Esophagus muscularis mucosa (tissue), 4 donors: ENCODE data around the gene CYP17A1. TPM values are rescaled to one million over a fixed set of nuclear protein-coding genes. Genes with fewer than 3 reads are reported as not detected.
"Not testable (repeated sequence)": the region's sequence is repeated elsewhere in the genome, so short reads cannot be mapped to it uniquely, and the experiment has no call there.

Experiments
- DNase-seq: peaks from one replicate; pipeline ENCODE4 v3.0.0-alpha.2; 2017; ENCODE audit errors: extremely low spot score
- H3K27ac ChIP-seq, 4 donors: fragments of 200-600 bp; sonication (generic); replicated peaks in 1 of 4; 1 replicate in 3 of 4; 2 replicates in 1 of 4; pipeline ENCODE4 v1.5.1; 2016 to 2019; ENCODE audit warnings: mild to moderate bottlenecking in 1 of 4
- H3K27me3 ChIP-seq, 4 donors: fragments of 200-600 bp; sonication (generic); one replicate each; pipeline versions ENCODE4 v1.5.1 to v1.6.0; 2016 to 2019
- H3K36me3 ChIP-seq, 4 donors: fragments of 200-600 bp; sonication (generic); one replicate each; pipeline ENCODE4 v1.5.1; 2016 to 2019
- H3K4me1 ChIP-seq, 4 donors: fragments of 200-600 bp; sonication (generic); one replicate each; pipeline ENCODE4 v1.5.1; 2016 to 2019
- H3K4me3 ChIP-seq, 4 donors: fragments of 200-600 bp; sonication (generic); 1 replicate in 2 of 4; 2 replicates in 2 of 4; pipeline ENCODE4 v1.5.1; 2016 to 2019; ENCODE audit warnings: mild to moderate bottlenecking in 4 of 4, moderate library complexity in 1 of 4
- H3K9me3 ChIP-seq, 4 donors: fragments of 200-600 bp; sonication (generic); 1 replicate in 3 of 4; 2 replicates in 1 of 4; pipeline ENCODE4 v1.5.1; 2016 to 2019
- CTCF ChIP-seq, 3 experiments: fragments of 200-600 bp in 2 of 3; fragments of 450-650 bp in 1 of 3; sonication (generic) in 2 of 3; IDR thresholded peaks; one replicate each; pipeline ENCODE4 v1.5.1; 2017 to 2019; ENCODE audit warnings: antibody characterized with exemption in 3 of 3, mild to moderate bottlenecking in 2 of 3, moderate library complexity in 1 of 3
- EP300 ChIP-seq: sonication (generic); formaldehyde crosslinking; IDR thresholded peaks from one replicate; pipeline ENCODE4 v1.6.1; 2017; ENCODE audit warnings: antibody characterized with exemption
- POLR2A ChIP-seq: fragments of 450-650 bp; IDR thresholded peaks from one replicate; pipeline ENCODE4 v1.6.1; 2017; ENCODE audit warnings: antibody characterized with exemption, moderate library complexity, mild to moderate bottlenecking, low read depth
- POLR2AphosphoS5 ChIP-seq, 2 donors: sonication (generic); formaldehyde crosslinking; IDR thresholded peaks; one replicate each; pipeline ENCODE4 v1.6.1; 2017; ENCODE audit warnings: antibody characterized with exemption in 2 of 2
- WGBS: methylation state at CpG from one replicate; pipeline ENCODE4 v1.1.5; 2018; 5-methylcytosine and 5-hydroxymethylcytosine counted together
- intact Hi-C: fragments of 100-400 bp; cut with DNase I; formaldehyde crosslinking; loops from one replicate; pipeline ENCODE4 v1.15.1; 2023
- total RNA-seq, 4 donors: library from RNA; depleted of rRNA; stranded (reverse); fragments of >200 nt; gene quantifications; one replicate each; pipeline versions ENCODE4 v1.1.0 to v1.2.1, GENCODE V29; 2016

The CYP17A1 gene
- total RNA-seq, 4 donors from 2014 or later: not detected

GRCh38 chr10:102827597-102827975, 9.6 kb downstream of the CYP17A1 start:
- no peak for TF ChIP-seq CTCF (IDR thresholded peaks at IDR 0.05)
- TF ChIP-seq POLR2A: no peak
- TF ChIP-seq EP300: no peak
- TF ChIP-seq POLR2AphosphoS5 (IDR thresholded peaks at IDR 0.05): no peak
- Histone ChIP-seq H3K4me1 (no peaks in the 10 kb centered on the region), H3K36me3 (peaks cover 0 to 6% (median 0%) of the 10 kb centered on the region in 4 donors), H3K4me3 (no peak overlapping the region), H3K9me3 (no peaks in the 10 kb centered on the region), H3K27me3 (no peaks in the 10 kb centered on the region), H3K27ac (no peak overlapping the region)
- no peak for DNase-seq
- 81% methylated on average over 5 of the region's 5 CpGs for WGBS
- intact Hi-C loops: no loop called here

- Histone ChIP-seq H3K4me3 (no peak overlapping the region), H3K27ac (no peak overlapping the region), H3K27me3 (no peaks in the 10 kb centered on the region), H3K4me1 (no peaks in the 10 kb centered on the region), H3K9me3 (no peaks in the 10 kb centered on the region), H3K36me3 (peaks cover 0 to 4% (median 2%) of the 10 kb centered on the region in 4 donors)
- intact Hi-C loops: no loop called here
- WGBS: 94% methylated on average over 9 of the region's 9 CpGs
- TF ChIP-seq POLR2AphosphoS5 (IDR thresholded peaks at IDR 0.05): no peak
- TF ChIP-seq EP300: no peak
- TF ChIP-seq POLR2A: no peak
- no peak for TF ChIP-seq CTCF (IDR thresholded peaks at IDR 0.05)
- no peak for DNase-seq
Measured at GRCh38 chr10:102826148-102826796, 10.9 kb downstream of the CYP17A1 start.

- no peaks in the 10 kb centered on the region for H3K4me1 ChIP-seq
- no peak overlapping the region for H3K4me3 ChIP-seq
- TF ChIP-seq POLR2AphosphoS5 (IDR thresholded peaks at IDR 0.05) (no peak), POLR2A (no peak), CTCF (IDR thresholded peaks at IDR 0.05) (no peak), EP300 (no peak)
- WGBS: 93% methylated on average over 4 of the region's 4 CpGs
- no peaks in the 10 kb centered on the region for H3K9me3 ChIP-seq
- no peak for DNase-seq
- peaks cover 0 to 6% (median 2%) of the 10 kb centered on the region in 4 donors for H3K36me3 ChIP-seq
- intact Hi-C loops: no loop called here
- no peaks in the 10 kb centered on the region for H3K27me3 ChIP-seq
- no peak overlapping the region for H3K27ac ChIP-seq
Measured at GRCh38 chr10:102824664-102825063, 12.5 kb downstream of the CYP17A1 start.

- TF ChIP-seq POLR2AphosphoS5 (IDR thresholded peaks at IDR 0.05) (no peak), POLR2A (no peak), CTCF (IDR thresholded peaks at IDR 0.05) (no peak)
- Histone ChIP-seq H3K36me3 (peaks cover 0 to 6% (median 0%) of the 10 kb centered on the region in 4 donors), H3K27ac (no peak overlapping the region), H3K4me3 (no peak overlapping the region), H3K4me1 (peaks cover 3 to 7% (median 4%) of the 10 kb centered on the region in 4 donors), H3K9me3 (no peaks in the 10 kb centered on the region), H3K27me3 (no peaks in the 10 kb centered on the region)
- intact Hi-C loops: no loop called here
- WGBS: 91% methylated on average over 12 of the region's 12 CpGs
- no peak for DNase-seq
Measured at GRCh38 chr10:102822222-102822621, 15.0 kb downstream of the CYP17A1 start.

- H3K27ac ChIP-seq: peak overlapping the region in 2 of 4 donors; percentile 87 to 94
- H3K36me3 ChIP-seq, H3K27me3 ChIP-seq, H3K4me3 ChIP-seq, DNase-seq, H3K9me3 ChIP-seq, intact Hi-C loops: not testable (repeated sequence)
- 95% methylated on average over 5 of the region's 5 CpGs for WGBS
- H3K4me1 ChIP-seq: peaks cover 23 to 29% (median 25%) of the 10 kb centered on the region in 4 donors
Measured at GRCh38 chr10:102820008-102820407, 17.2 kb downstream of the CYP17A1 start.
